Memory B cell (primary cell): ENCODE data around the gene OOSP4B.
"Not testable (repeated sequence)": the region's sequence is repeated elsewhere in the genome, so short reads cannot be mapped to it uniquely, and the experiment has no call there.

Source experiments
- ATAC-seq: fragments of 150-1000 bp; cut with Tn5 transposase; 2 replicates; pipeline ENCODE4 v1.10.0; 2021; ENCODE audit warnings: low read depth, mild to moderate bottlenecking, moderate library complexity
- DNase-seq, 2 donors: peaks; one replicate each; pipeline ENCODE4 v3.0.0; 2022; ENCODE audit warnings: low spot score in 2 of 2
- H3K27ac Mint-ChIP-seq: one replicate; pipeline ENCODE4 v1.8.0; 2022; ENCODE audit warnings: mild to moderate bottlenecking, moderate library complexity, mixed read lengths
- H3K27me3 Mint-ChIP-seq: one replicate; pipeline ENCODE4 v1.8.0; 2022; ENCODE audit warnings: mixed read lengths
- H3K36me3 Mint-ChIP-seq: one replicate; pipeline ENCODE4 v1.8.0; 2022; ENCODE audit warnings: mild to moderate bottlenecking, mixed read lengths
- H3K4me1 Mint-ChIP-seq: one replicate; pipeline ENCODE4 v1.8.0; 2022; ENCODE audit warnings: mixed read lengths
- H3K4me3 Mint-ChIP-seq: one replicate; pipeline ENCODE4 v1.8.0; 2022; ENCODE audit warnings: mild to moderate bottlenecking, moderate library complexity, mixed read lengths
- H3K9me3 Mint-ChIP-seq: one replicate; pipeline ENCODE4 v1.8.0; 2022; ENCODE audit warnings: mixed read lengths

The OOSP4B gene

DNA sequence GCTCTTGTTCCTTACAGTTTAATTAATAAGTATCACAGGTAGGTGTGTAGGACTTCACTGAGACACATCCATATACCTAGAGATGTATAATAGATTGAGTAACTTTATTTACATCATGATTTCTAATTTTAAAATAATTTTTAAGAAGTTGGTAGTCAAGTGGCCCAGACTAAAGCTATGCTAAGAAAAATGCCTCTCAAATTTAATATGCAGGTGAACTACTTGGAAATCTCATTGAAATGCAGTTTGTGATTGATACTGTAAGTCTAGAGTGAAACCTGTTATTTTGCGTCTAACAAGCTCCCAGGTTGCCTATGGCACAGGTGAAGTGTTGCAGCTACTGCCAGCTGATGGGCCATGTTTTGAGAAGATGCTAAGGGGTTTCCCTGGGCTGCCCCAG lies at the start of gene OOSP4B:
Gene OOSP4B, plus strand, starts transcription at position 301 of the 400 bp plus-strand sequence.
- H3K27ac Mint-ChIP-seq, result no peak within 1 kb of the TSS
- no peak for DNase-seq
- ATAC-seq, result no peak

DNA sequence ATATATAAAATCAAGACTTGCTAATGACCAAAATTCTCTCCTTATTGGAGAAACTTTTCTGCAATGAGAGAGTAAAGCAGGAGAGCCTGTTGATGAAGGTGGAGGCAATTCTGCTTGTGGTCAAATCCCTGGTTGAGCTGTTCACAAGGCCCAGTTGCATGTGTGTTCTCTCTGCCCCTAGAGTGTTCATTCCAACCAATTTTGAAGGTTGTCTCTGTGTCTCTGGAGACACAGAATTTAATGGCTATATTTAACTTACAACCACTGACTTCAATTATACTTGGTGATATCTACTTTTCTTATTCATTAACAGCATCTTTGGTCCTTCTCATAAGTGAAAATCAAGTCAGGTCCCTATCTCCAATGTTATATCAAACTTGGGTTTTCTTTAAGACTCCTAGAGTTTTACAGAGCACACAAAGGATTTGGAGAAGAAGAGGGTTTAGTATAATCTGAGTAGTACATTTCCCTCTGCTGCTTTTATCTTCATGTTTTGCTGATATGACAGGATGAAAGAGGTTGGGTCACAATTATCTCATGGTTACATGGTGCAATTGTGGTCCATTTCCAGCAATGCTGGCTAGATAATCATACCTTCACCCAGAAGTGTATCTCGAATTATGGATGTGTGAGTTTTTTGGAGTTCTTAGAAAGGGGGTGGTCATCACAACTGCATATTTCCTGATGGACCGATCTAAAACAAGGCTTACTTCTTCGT lies 49.1 kb upstream of the OOSP4B start:
- Mint-ChIP-seq H3K27me3 (no peaks in the 10 kb centered on the region), H3K27ac (no peak overlapping the region), H3K36me3 (no peaks in the 10 kb centered on the region), H3K4me3 (no peak overlapping the region), H3K9me3 (no peaks in the 10 kb centered on the region), H3K4me1 (no peaks in the 10 kb centered on the region)
- DNase-seq (no peak), ATAC-seq (no peak)

More for the DNA sequence above, at the start of gene OOSP4B:
- Mint-ChIP-seq H3K9me3 (no peaks in the 10 kb centered on the region), H3K4me3 (no peak within 1 kb of the TSS), H3K4me1 (no peaks in the 10 kb centered on the region), H3K36me3 (no peaks in the 10 kb centered on the region), H3K27me3 (peaks cover 5% of the 10 kb centered on the region)

DNA sequence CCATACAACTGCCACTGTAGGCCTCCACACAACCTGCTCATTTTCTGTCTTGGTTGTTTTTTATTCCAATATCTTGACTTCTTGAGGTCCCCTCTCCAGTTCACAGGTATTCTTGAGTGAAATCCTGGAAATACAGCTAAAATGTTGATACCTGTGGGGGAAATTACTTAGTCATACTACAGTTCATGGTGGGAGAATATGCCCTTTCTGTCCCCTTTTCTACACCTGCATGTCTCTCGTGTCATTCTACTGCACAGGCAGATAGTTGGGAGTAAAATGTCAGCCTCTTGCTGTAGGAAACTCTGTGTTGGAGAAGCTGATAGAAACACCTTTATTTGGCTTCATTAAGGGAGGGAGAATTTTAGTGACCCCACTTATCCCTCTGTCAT lies 48.6 kb upstream of the OOSP4B start:
- Mint-ChIP-seq H3K4me1 (no peaks in the 10 kb centered on the region), H3K9me3 (no peaks in the 10 kb centered on the region), H3K36me3 (no peaks in the 10 kb centered on the region), H3K27ac (no peak overlapping the region), H3K4me3 (no peak overlapping the region), H3K27me3 (no peaks in the 10 kb centered on the region)
- no peak for DNase-seq
- ATAC-seq, result no peak

DNA sequence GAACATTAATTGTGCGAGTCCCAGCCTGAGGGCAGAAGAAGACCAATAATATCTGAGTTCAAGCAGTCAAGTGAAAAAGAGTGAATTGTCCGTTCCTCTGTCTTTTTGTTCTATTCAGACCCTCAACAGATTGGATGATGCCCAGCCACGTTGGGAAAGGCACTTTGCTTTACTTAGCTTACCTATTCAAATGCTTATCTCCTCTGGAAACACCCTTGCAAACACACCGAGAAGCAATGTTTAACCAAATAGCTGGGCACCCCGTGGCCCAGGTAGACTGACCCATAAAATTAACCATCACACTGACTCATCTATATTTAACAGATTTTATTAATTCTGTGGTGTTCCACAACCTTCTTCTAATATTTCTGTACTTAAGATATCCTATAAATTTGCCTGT lies 43.9 kb upstream of the OOSP4B start:
- Mint-ChIP-seq H3K9me3 (no peaks in the 10 kb centered on the region), H3K27me3 (peaks cover 2% of the 10 kb centered on the region), H3K36me3 (no peaks in the 10 kb centered on the region), H3K27ac (no peak overlapping the region), H3K4me1 (no peaks in the 10 kb centered on the region), H3K4me3 (no peak overlapping the region)
- DNase-seq (no peak), ATAC-seq (no peak)

DNA sequence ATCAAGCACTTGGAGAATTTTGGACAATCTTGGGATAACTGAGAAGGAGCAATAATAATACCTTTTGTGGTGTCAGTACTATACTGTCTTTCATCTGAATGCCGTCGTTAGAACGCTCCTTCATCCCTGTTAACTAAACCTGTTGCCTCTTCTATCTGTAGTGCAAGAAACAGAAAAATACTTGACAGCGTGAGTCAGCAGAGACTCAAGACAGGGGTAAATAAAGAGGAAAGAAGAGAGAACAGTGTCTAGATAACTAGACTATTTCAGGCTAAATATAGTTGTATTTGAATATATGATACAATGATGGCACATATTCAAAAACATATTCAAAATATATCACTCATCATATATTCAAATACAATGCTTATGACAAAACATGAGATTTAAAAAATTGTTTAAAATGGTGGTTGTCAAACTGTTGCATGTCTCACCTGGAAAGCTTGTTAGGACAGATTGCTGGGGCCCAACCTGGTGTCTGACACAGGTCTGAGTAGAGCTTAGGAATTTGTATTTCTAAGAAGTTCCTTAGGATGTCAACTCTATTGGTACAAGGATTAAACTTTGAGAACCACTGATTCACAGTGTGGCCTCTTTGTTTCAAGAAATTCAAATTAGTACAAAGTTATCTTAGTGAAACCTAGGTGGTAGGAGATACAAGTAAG lies 35.7 kb upstream of the OOSP4B start:
- Mint-ChIP-seq H3K9me3 (no peaks in the 10 kb centered on the region), H3K27me3 (peaks cover 9% of the 10 kb centered on the region), H3K27ac (no peak overlapping the region), H3K4me3 (no peak overlapping the region), H3K4me1 (no peaks in the 10 kb centered on the region), H3K36me3 (no peaks in the 10 kb centered on the region)
- ATAC-seq, result no peak
- DNase-seq, result no peak

DNA sequence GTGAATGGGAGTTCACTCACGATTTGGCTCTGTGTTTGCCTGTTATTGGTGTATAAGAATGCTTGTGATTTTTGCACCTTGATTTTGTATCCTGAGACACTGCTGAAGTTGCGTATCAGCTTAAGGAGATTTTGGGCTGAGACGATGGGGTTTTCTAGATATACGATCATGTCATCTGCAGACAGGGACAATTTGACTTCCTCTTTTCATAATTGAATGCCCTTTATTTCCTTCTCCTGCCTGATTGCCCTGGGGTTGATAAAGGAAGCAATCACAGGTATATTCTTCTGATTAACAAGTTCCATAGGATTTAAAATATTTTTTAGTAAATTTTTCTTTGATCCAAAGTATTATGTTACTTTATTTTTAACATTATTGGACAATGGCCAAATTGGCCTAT lies 34.9 kb upstream of the OOSP4B start:
- H3K4me1 Mint-ChIP-seq, H3K36me3 Mint-ChIP-seq, H3K27me3 Mint-ChIP-seq, H3K9me3 Mint-ChIP-seq, DNase-seq, ATAC-seq, H3K27ac Mint-ChIP-seq, H3K4me3 Mint-ChIP-seq: not testable (repeated sequence)

DNA sequence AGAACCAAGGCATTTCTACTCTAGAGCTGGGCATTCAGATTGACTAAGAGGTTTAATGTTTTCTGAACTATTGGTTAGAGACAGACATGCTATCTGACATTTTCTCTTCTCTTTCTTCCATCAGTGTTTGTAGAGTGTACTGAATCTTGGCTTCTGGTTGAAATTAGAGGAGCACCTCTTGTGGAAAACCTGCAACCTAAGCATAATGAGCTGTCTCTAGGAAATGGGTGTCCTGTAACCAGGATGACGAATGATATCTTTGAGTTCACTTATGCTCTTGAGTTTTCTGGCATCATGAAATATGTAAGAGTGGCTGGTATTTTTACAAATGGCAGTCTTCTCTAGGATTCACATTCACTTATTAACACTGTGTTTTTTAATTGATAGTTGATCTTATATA lies 33.8 kb upstream of the OOSP4B start:
- no peaks in the 10 kb centered on the region for H3K36me3 Mint-ChIP-seq
- H3K4me3 Mint-ChIP-seq, result no peak overlapping the region
- no peak overlapping the region for H3K27ac Mint-ChIP-seq
- H3K4me1 Mint-ChIP-seq, result no peaks in the 10 kb centered on the region
- H3K9me3 Mint-ChIP-seq, result peaks cover 1% of the 10 kb centered on the region
- peaks cover 9% of the 10 kb centered on the region for H3K27me3 Mint-ChIP-seq
- ATAC-seq (no peak), DNase-seq (no peak)

DNA sequence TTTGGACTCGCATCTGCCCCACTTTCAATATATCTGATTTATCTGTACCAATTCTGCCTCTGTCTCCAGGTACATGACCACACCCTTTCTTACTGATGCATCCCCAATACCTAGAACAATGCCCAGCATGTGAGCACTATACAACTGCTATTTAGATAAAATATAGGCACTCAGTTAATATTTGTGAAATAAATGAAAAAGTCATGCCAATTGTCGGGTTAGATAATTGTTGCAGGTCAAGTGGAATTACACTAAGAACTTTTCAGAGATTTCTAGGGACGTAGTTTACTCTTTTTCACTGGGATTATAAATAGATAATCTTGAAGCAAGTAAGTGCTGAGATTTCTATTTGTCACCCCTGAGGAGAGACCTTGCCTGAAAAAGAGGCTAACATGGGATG lies 32.6 kb upstream of the OOSP4B start:
- DNase-seq (no peak), ATAC-seq (no peak)
- H3K27me3 Mint-ChIP-seq, result peaks cover 6% of the 10 kb centered on the region
- H3K27ac Mint-ChIP-seq, result no peak overlapping the region
- no peaks in the 10 kb centered on the region for H3K36me3 Mint-ChIP-seq
- peaks cover 1% of the 10 kb centered on the region for H3K9me3 Mint-ChIP-seq
- no peaks in the 10 kb centered on the region for H3K4me1 Mint-ChIP-seq
- H3K4me3 Mint-ChIP-seq, result no peak overlapping the region

DNA sequence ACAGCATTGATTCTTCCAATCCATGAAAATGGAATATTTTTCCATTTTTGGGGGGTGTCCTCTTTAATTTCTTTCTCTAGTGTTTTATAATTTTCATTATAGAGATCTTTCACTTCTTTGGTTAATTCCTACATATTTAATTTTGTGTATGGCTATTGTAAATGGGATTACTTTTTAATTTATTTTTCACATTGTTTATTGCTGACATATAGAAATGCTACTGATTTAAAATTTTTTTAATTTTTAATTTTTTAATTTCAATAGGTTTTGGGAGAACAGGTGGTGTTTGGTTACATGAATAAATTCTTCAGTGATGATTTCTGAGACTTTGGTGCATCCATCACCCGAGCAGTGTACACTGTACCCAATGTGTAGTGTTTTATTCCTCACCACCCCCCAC lies 26.6 kb upstream of the OOSP4B start:
- no peak for DNase-seq
- Mint-ChIP-seq H3K36me3 (no peaks in the 10 kb centered on the region), H3K9me3 (peaks cover 6% of the 10 kb centered on the region), H3K4me3 (no peak overlapping the region), H3K4me1 (no peaks in the 10 kb centered on the region), H3K27ac (no peak overlapping the region), H3K27me3 (no peaks in the 10 kb centered on the region)
- no peak for ATAC-seq

DNA sequence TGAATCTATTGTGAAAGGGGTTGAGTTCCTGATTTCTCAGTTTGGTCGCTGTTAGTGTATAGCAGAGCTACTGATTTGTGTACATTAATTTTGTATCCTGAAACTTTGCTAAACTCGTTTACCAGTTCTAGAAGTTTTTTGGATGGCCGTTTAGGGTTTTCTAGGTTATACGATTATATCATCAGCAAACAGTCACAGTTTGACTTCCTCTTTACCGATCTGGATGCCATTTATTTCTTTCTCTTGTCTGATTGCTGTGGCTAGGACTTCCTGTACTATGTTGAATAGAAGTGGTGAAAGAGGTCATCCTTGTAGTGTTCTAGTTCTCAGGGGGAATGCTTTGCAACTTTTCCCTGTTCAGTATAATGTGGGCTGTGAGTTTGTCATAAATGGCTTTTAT lies 24.6 kb upstream of the OOSP4B start:
- Mint-ChIP-seq H3K27me3 (no peaks in the 10 kb centered on the region), H3K4me3 (no peak overlapping the region), H3K4me1 (no peaks in the 10 kb centered on the region), H3K27ac (no peak overlapping the region), H3K36me3 (no peaks in the 10 kb centered on the region), H3K9me3 (peaks cover 5% of the 10 kb centered on the region)
- ATAC-seq (no peak), DNase-seq (no peak)

DNA sequence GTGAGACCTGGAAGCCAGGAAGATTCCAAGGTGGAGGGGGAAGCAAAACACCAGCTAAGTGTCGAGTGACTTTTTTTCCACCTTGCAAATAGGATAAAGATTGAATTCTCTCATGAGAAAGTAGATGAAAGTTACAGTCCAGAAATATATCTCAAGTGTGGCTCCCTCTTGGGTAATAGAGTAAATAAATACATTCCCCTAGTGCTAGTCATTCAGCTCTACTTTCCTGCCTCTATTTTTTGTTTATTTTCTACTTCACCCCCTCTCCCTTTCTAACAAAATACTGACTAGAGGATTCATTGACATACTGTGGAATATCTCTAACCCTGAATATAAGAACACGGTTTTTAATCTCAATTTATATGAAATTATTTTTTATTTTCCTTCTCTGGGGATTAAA lies 19.2 kb upstream of the OOSP4B start:
- ATAC-seq, result no peak
- no peak for DNase-seq
- H3K27ac Mint-ChIP-seq, result no peak overlapping the region
- no peak overlapping the region for H3K4me3 Mint-ChIP-seq
- H3K9me3 Mint-ChIP-seq, result no peaks in the 10 kb centered on the region
- no peaks in the 10 kb centered on the region for H3K4me1 Mint-ChIP-seq
- peaks cover 5% of the 10 kb centered on the region for H3K27me3 Mint-ChIP-seq
- no peaks in the 10 kb centered on the region for H3K36me3 Mint-ChIP-seq

DNA sequence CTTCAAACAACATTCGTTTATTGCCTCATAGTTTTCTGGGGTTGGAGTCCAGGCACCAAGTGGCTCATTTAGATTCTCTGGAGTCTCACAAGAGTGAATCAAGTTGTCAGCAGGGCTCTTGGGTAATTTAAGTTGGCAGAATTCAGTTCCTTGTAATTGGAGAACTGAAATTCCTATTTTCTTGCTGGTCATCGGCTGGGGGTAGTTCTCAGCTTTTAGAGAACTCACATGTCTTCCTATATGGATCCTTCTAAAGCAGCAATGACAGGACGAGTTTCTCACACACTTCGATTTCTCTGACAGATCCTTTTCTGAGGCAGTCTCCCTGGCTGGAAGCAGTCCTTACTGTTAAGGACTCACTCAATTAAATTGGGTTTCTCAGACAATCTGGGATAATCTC lies 17.3 kb upstream of the OOSP4B start:
- Mint-ChIP-seq H3K36me3 (no peaks in the 10 kb centered on the region), H3K27ac (no peak overlapping the region), H3K4me3 (no peak overlapping the region), H3K4me1 (no peaks in the 10 kb centered on the region), H3K27me3 (peaks cover 8% of the 10 kb centered on the region), H3K9me3 (no peaks in the 10 kb centered on the region)
- ATAC-seq (no peak), DNase-seq (no peak)

DNA sequence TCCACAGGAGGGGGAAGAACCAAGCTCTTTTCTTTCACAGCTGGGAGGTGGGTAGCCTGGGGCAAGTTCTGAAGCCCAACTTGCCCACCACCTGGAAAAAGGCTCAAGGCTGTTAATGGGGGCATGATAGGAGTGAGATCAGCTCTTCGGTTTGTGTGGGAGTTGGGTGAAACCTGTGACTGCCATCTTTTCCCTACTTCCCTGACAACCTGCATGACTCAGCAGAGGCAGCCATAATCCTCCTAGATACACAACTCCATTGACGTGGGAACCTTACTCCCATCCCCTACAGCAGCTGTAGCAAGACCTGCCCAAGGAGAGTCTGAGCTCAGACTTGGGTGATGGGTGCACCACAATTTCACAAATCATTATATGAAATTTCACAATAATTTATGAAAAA lies 13.3 kb upstream of the OOSP4B start:
- Mint-ChIP-seq H3K4me1 (no peaks in the 10 kb centered on the region), H3K27me3 (peaks cover 5% of the 10 kb centered on the region)

DNA sequence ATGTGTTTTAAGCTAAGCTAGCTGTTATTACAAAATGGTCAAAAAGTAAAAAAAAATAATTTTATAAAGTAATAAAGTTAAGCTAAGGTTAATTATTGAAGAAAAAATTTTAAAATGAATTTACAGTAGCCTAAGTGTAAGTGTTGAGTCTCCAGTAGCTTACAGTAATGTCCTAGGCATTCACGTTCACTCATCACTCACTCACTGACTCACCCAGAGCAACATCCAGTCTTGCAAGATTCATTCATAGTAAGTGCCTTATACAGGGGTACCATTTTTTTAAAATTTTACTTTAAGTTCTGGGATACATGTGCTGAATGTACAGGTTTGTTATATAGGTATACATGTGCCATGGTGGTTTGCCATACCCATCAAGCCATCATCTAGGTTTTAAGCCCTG lies 11.6 kb upstream of the OOSP4B start:
- Mint-ChIP-seq H3K9me3 (no peaks in the 10 kb centered on the region), H3K4me3 (no peak overlapping the region), H3K27me3 (peaks cover 8% of the 10 kb centered on the region), H3K27ac (no peak overlapping the region), H3K4me1 (no peaks in the 10 kb centered on the region), H3K36me3 (no peaks in the 10 kb centered on the region)
- DNase-seq (no peak), ATAC-seq (no peak)

More for the DNA sequence above, 13.3 kb upstream of the OOSP4B start:
- Mint-ChIP-seq H3K27ac (no peak overlapping the region), H3K4me3 (no peak overlapping the region), H3K36me3 (no peaks in the 10 kb centered on the region), H3K9me3 (no peaks in the 10 kb centered on the region)
- DNase-seq (no peak), ATAC-seq (no peak)

DNA sequence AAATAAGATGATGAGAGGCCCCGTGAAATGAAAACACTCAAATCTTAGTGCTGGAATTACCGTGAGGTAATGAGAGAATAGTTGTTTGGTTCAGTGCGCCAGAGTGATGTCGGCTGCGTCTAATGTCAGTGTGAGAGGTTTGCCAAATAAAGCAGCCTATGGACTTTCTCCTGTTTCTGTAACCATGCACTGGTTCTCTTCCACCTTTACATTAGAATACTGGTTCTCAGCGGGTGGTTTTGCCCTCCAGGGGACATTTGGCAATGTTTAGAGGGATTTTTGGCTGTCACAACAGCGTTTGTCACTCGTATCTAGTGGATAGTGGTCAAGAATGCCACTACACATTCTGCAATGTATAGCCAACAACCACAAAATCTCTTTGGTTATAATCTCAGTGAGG lies 1.1 kb downstream of the OOSP4B start:
- no peak overlapping the region for H3K4me3 Mint-ChIP-seq
- no peak overlapping the region for H3K27ac Mint-ChIP-seq
- ATAC-seq, result no peak
- H3K36me3 Mint-ChIP-seq, result no peaks in the 10 kb centered on the region
- no peak for DNase-seq
- peaks cover 5% of the 10 kb centered on the region for H3K27me3 Mint-ChIP-seq
- H3K9me3 Mint-ChIP-seq, result no peaks in the 10 kb centered on the region
- no peaks in the 10 kb centered on the region for H3K4me1 Mint-ChIP-seq
